ENCODE results near the gene COG4.

DNA sequence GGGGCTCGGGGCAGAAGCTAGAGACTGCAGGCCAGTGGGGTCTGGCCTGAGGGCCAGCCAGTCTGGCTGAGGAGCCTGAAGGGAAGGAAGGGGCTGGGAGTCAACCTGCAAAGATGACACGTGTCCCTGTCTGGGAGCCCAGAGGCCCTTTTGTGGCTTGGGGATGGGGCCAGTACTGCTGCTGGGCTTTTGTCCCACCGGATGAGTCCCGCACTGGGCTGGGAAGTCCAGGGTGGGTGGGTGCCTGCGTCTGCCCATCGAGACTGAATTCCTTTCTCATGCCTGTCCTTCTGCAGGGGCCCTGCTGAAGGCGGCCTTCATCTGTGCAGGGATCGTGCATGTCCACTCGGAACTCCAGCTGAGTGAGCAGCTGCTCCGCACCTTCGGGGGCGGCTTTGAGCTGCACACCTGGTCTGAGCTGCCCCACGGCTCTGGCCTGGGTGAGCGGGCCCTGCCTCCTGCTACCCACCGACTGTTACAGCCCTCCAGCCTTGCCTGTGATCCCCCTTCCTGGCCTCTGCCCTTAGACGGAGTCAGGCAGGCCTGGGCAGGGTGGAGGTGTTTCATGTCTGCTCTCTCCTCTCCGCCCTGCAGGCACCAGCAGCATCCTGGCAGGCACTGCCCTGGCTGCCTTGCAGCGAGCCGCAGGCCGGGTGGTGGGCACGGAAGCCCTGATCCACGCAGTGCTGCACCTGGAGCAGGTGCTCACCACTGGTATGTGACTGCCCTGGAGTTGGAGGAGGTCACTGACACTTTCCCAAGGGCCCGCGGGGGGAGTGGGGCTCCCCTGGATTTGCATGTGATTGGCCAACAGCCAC is 48.1 kb downstream of the COG4 start:
- TF ChIP-seq, protein P1, sequence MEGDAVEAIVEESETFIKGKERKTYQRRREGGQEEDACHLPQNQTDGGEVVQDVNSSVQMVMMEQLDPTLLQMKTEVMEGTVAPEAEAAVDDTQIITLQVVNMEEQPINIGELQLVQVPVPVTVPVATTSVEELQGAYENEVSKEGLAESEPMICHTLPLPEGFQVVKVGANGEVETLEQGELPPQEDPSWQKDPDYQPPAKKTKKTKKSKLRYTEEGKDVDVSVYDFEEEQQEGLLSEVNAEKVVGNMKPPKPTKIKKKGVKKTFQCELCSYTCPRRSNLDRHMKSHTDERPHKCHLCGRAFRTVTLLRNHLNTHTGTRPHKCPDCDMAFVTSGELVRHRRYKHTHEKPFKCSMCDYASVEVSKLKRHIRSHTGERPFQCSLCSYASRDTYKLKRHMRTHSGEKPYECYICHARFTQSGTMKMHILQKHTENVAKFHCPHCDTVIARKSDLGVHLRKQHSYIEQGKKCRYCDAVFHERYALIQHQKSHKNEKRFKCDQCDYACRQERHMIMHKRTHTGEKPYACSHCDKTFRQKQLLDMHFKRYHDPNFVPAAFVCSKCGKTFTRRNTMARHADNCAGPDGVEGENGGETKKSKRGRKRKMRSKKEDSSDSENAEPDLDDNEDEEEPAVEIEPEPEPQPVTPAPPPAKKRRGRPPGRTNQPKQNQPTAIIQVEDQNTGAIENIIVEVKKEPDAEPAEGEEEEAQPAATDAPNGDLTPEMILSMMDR (conservative IDR thresholded peaks at IDR 0.05; ENCODE audit: low read depth in 2 of 2): no peak
- TF ChIP-seq ZNF331 (CRISPR knock-in tag; IDR thresholded peaks at IDR 0.05; ENCODE audit: low read depth): no peak
- TF ChIP-seq, protein P2, sequence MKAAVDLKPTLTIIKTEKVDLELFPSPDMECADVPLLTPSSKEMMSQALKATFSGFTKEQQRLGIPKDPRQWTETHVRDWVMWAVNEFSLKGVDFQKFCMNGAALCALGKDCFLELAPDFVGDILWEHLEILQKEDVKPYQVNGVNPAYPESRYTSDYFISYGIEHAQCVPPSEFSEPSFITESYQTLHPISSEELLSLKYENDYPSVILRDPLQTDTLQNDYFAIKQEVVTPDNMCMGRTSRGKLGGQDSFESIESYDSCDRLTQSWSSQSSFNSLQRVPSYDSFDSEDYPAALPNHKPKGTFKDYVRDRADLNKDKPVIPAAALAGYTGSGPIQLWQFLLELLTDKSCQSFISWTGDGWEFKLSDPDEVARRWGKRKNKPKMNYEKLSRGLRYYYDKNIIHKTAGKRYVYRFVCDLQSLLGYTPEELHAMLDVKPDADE (IDR thresholded peaks at IDR 0.05): no peak
- no peak for TF ChIP-seq EZH2 (IDR thresholded peaks at IDR 0.05; ENCODE audit: low read depth, unreplicated experiment)
- TF ChIP-seq POLR2AphosphoS5 (IDR thresholded peaks at IDR 0.05; ENCODE audit: low read depth): no peak
- no peak for TF ChIP-seq STAT1 (IDR thresholded peaks at IDR 0.05; ENCODE audit: unreplicated experiment)
- TF ChIP-seq, protein P3, sequence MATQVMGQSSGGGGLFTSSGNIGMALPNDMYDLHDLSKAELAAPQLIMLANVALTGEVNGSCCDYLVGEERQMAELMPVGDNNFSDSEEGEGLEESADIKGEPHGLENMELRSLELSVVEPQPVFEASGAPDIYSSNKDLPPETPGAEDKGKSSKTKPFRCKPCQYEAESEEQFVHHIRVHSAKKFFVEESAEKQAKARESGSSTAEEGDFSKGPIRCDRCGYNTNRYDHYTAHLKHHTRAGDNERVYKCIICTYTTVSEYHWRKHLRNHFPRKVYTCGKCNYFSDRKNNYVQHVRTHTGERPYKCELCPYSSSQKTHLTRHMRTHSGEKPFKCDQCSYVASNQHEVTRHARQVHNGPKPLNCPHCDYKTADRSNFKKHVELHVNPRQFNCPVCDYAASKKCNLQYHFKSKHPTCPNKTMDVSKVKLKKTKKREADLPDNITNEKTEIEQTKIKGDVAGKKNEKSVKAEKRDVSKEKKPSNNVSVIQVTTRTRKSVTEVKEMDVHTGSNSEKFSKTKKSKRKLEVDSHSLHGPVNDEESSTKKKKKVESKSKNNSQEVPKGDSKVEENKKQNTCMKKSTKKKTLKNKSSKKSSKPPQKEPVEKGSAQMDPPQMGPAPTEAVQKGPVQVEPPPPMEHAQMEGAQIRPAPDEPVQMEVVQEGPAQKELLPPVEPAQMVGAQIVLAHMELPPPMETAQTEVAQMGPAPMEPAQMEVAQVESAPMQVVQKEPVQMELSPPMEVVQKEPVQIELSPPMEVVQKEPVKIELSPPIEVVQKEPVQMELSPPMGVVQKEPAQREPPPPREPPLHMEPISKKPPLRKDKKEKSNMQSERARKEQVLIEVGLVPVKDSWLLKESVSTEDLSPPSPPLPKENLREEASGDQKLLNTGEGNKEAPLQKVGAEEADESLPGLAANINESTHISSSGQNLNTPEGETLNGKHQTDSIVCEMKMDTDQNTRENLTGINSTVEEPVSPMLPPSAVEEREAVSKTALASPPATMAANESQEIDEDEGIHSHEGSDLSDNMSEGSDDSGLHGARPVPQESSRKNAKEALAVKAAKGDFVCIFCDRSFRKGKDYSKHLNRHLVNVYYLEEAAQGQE (IDR thresholded peaks at IDR 0.05; ENCODE audit: unreplicated experiment): no peak
- TF ChIP-seq, protein P4, sequence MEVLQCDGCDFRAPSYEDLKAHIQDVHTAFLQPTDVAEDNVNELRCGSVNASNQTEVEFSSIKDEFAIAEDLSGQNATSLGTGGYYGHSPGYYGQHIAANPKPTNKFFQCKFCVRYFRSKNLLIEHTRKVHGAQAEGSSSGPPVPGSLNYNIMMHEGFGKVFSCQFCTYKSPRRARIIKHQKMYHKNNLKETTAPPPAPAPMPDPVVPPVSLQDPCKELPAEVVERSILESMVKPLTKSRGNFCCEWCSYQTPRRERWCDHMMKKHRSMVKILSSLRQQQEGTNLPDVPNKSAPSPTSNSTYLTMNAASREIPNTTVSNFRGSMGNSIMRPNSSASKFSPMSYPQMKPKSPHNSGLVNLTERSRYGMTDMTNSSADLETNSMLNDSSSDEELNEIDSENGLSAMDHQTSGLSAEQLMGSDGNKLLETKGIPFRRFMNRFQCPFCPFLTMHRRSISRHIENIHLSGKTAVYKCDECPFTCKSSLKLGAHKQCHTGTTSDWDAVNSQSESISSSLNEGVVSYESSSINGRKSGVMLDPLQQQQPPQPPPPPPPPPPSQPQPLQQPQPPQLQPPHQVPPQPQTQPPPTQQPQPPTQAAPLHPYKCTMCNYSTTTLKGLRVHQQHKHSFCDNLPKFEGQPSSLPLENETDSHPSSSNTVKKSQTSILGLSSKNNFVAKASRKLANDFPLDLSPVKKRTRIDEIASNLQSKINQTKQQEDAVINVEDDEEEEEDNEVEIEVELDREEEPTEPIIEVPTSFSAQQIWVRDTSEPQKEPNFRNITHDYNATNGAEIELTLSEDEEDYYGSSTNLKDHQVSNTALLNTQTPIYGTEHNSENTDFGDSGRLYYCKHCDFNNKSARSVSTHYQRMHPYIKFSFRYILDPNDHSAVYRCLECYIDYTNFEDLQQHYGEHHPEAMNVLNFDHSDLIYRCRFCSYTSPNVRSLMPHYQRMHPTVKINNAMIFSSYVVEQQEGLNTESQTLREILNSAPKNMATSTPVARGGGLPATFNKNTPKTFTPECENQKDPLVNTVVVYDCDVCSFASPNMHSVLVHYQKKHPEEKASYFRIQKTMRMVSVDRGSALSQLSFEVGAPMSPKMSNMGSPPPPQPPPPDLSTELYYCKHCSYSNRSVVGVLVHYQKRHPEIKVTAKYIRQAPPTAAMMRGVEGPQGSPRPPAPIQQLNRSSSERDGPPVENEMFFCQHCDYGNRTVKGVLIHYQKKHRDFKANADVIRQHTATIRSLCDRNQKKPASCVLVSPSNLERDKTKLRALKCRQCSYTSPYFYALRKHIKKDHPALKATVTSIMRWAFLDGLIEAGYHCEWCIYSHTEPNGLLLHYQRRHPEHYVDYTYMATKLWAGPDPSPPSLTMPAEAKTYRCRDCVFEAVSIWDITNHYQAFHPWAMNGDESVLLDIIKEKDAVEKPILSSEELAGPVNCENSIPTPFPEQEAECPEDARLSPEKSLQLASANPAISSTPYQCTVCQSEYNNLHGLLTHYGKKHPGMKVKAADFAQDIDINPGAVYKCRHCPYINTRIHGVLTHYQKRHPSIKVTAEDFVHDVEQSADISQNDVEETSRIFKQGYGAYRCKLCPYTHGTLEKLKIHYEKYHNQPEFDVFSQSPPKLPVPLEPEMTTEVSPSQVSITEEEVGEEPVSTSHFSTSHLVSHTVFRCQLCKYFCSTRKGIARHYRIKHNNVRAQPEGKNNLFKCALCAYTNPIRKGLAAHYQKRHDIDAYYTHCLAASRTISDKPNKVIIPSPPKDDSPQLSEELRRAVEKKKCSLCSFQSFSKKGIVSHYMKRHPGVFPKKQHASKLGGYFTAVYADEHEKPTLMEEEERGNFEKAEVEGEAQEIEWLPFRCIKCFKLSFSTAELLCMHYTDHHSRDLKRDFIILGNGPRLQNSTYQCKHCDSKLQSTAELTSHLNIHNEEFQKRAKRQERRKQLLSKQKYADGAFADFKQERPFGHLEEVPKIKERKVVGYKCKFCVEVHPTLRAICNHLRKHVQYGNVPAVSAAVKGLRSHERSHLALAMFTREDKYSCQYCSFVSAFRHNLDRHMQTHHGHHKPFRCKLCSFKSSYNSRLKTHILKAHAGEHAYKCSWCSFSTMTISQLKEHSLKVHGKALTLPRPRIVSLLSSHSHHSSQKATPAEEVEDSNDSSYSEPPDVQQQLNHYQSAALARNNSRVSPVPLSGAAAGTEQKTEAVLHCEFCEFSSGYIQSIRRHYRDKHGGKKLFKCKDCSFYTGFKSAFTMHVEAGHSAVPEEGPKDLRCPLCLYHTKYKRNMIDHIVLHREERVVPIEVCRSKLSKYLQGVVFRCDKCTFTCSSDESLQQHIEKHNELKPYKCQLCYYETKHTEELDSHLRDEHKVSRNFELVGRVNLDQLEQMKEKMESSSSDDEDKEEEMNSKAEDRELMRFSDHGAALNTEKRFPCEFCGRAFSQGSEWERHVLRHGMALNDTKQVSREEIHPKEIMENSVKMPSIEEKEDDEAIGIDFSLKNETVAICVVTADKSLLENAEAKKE (CRISPR knock-in tag; IDR thresholded peaks at IDR 0.05): no peak
- TF ChIP-seq EZH2phosphoT487 (IDR thresholded peaks at IDR 0.05; ENCODE audit: unreplicated experiment): no peak
- no peak for TF ChIP-seq ZNF114 (CRISPR knock-in tag; IDR thresholded peaks at IDR 0.05)
- no peak for TF ChIP-seq JUNB (IDR thresholded peaks at IDR 0.05; ENCODE audit: unreplicated experiment)
- TF ChIP-seq CREB1 (CRISPR knock-in tag; IDR thresholded peaks at IDR 0.05; ENCODE audit: low read depth): no peak
- no peak for TF ChIP-seq NANOG (IDR thresholded peaks at IDR 0.05; ENCODE audit: borderline replicate concordance)
